ENCODE results near the gene DHRS4.

GRCh38 chr14:23931721-23932289, 21.8 kb upstream of the DHRS4 start:
- TF ChIP-seq, protein P1, sequence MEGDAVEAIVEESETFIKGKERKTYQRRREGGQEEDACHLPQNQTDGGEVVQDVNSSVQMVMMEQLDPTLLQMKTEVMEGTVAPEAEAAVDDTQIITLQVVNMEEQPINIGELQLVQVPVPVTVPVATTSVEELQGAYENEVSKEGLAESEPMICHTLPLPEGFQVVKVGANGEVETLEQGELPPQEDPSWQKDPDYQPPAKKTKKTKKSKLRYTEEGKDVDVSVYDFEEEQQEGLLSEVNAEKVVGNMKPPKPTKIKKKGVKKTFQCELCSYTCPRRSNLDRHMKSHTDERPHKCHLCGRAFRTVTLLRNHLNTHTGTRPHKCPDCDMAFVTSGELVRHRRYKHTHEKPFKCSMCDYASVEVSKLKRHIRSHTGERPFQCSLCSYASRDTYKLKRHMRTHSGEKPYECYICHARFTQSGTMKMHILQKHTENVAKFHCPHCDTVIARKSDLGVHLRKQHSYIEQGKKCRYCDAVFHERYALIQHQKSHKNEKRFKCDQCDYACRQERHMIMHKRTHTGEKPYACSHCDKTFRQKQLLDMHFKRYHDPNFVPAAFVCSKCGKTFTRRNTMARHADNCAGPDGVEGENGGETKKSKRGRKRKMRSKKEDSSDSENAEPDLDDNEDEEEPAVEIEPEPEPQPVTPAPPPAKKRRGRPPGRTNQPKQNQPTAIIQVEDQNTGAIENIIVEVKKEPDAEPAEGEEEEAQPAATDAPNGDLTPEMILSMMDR (IDR thresholded peaks at IDR 0.05), result no peak
- TF ChIP-seq POLR2A (IDR thresholded peaks at IDR 0.05), result no peak

All from heart left ventricle (tissue), 13 donors.